ENCODE data around the gene CC2D2A. TPM values are rescaled to one million over a fixed set of nuclear protein-coding genes. Genes with fewer than 3 reads are reported as not detected.
A peak's percentile ranks its signal among the peaks of the same experiment; 100 is the strongest.

CC2D2A gene
- total RNA-seq, 2 donors from 2014 or later: not detected

GRCh38 chr4:15451181-15451865 lies 18.4 kb upstream of the CC2D2A start:
- Mint-ChIP-seq H3K4me1 (no peaks in the 10 kb centered on the region), H3K4me3 (no peak overlapping the region)

GRCh38 chr4:15451866-15452765 lies 17.6 kb upstream of the CC2D2A start:
- Mint-ChIP-seq H3K27ac (no peak overlapping the region), H3K27me3 (no peaks in the 10 kb centered on the region), H3K4me1 (no peaks in the 10 kb centered on the region), H3K36me3 (ENCODE audit: low read depth) (no peaks in the 10 kb centered on the region), H3K9me3 (no peaks in the 10 kb centered on the region), H3K4me3 (no peak overlapping the region)
- ATAC-seq (replicated peaks): no peak

More at GRCh38 chr4:15451181-15451865, 18.4 kb upstream of the CC2D2A start:
- Mint-ChIP-seq H3K36me3 (ENCODE audit: low read depth) (no peaks in the 10 kb centered on the region), H3K27me3 (no peaks in the 10 kb centered on the region), H3K9me3 (no peaks in the 10 kb centered on the region), H3K27ac (no peak overlapping the region)
- no peak for ATAC-seq (replicated peaks)

DNA sequence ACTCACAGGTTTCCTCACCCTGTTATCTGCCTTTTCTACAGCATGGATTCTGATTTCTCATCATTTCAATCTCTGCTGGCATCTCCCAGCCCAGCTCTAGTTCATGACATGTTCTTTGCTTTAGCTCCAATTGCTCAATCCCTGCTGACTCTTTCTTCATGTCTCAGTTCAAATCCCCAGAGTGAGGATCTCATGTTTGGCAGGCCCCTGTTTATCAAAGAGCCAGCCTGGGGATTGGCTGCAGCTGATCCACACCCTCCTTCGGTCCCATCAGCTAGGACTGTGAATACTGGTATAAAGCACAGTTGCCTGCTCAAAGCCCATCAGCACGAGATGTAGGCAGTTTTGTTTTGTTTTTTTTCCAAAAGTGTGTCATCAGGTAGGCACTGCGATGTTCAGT lies 14.4 kb upstream of the CC2D2A start:
- no peaks in the 10 kb centered on the region for H3K4me1 Mint-ChIP-seq
- no peak for ATAC-seq (replicated peaks)
- H3K27ac Mint-ChIP-seq: no peak overlapping the region
- H3K9me3 Mint-ChIP-seq: no peaks in the 10 kb centered on the region
- no peaks in the 10 kb centered on the region for H3K36me3 Mint-ChIP-seq (ENCODE audit: low read depth)
- H3K4me3 Mint-ChIP-seq: no peak overlapping the region
- H3K27me3 Mint-ChIP-seq: no peaks in the 10 kb centered on the region

- no peaks in the 10 kb centered on the region for H3K9me3 Mint-ChIP-seq
- no peaks in the 10 kb centered on the region for H3K27me3 Mint-ChIP-seq
- no peak for ATAC-seq (replicated peaks)
Observed at GRCh38 chr4:15457406-15458201, 12.1 kb upstream of the CC2D2A start.

GRCh38 chr4:15458616-15459015 lies 11.1 kb upstream of the CC2D2A start:
- no peak overlapping the region for H3K4me3 Mint-ChIP-seq
- H3K36me3 Mint-ChIP-seq (ENCODE audit: low read depth): no peaks in the 10 kb centered on the region
- no peak for ATAC-seq (replicated peaks)
- no peak overlapping the region for H3K27ac Mint-ChIP-seq
- no peaks in the 10 kb centered on the region for H3K9me3 Mint-ChIP-seq
- no peaks in the 10 kb centered on the region for H3K27me3 Mint-ChIP-seq
- no peaks in the 10 kb centered on the region for H3K4me1 Mint-ChIP-seq

More at GRCh38 chr4:15457406-15458201, 12.1 kb upstream of the CC2D2A start:
- no peaks in the 10 kb centered on the region for H3K4me1 Mint-ChIP-seq
- no peak overlapping the region for H3K27ac Mint-ChIP-seq
- H3K36me3 Mint-ChIP-seq (ENCODE audit: low read depth): no peaks in the 10 kb centered on the region
- no peak overlapping the region for H3K4me3 Mint-ChIP-seq

DNA sequence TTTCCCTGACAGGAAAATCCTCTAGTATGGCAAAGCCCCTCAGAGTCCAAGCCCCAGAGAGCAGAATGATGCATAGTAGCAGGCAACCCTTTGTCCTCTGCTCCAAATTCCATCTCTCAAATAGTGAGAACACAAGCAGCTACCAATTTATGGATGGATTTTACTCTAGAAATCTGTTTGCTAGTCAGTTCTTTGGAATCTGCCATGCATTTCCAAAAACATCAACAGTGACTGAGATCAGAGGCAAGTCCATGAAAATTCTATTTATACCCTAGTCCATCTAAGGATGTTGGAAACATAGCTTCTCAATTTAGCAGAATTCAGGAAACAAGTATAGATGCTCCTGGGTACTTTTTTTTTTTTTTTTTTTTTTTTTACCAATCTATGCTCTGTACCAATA lies 10.0 kb upstream of the CC2D2A start:
- Mint-ChIP-seq H3K27ac (no peak overlapping the region), H3K36me3 (ENCODE audit: low read depth) (no peaks in the 10 kb centered on the region), H3K4me1 (no peaks in the 10 kb centered on the region), H3K27me3 (no peaks in the 10 kb centered on the region), H3K9me3 (no peaks in the 10 kb centered on the region), H3K4me3 (no peak overlapping the region)
- ATAC-seq (replicated peaks): no peak

DNA sequence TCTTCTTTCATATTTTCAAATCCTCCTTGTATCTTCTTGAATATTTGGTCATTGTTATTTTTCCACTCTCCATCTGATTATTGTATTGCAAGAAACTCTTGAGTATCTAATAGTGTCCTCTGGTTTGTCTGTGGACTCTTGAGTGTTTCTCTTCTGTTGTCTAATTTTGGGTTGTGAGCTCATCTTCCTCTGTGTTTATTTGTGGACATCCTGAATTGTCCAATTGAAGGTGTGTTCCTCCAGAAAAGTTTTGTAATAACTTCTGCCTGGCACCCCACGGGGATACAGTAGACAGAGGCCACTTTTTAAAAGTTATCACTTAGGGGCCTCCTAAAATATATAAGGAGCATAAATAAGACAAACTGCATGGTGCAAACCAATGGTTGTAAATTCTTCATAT lies 3.1 kb upstream of the CC2D2A start:
- H3K4me1 Mint-ChIP-seq: peaks cover 6% of the 10 kb centered on the region
- no peaks in the 10 kb centered on the region for H3K27me3 Mint-ChIP-seq
- H3K4me3 Mint-ChIP-seq: no peak overlapping the region
- ATAC-seq (replicated peaks): no peak
- no peaks in the 10 kb centered on the region for H3K9me3 Mint-ChIP-seq
- H3K27ac Mint-ChIP-seq: no peak overlapping the region
- H3K36me3 Mint-ChIP-seq (ENCODE audit: low read depth): no peaks in the 10 kb centered on the region

- H3K36me3 Mint-ChIP-seq (ENCODE audit: low read depth): no peaks in the 10 kb centered on the region
- peaks cover 6% of the 10 kb centered on the region for H3K4me1 Mint-ChIP-seq
- H3K4me3 Mint-ChIP-seq: peak overlapping the region; percentile 71
- H3K27ac Mint-ChIP-seq: peak overlapping the region; percentile 30
- ATAC-seq (replicated peaks): no peak
- H3K27me3 Mint-ChIP-seq: no peaks in the 10 kb centered on the region
- H3K9me3 Mint-ChIP-seq: no peaks in the 10 kb centered on the region
Observed at GRCh38 chr4:15470128-15470475, 420 bp downstream of the CC2D2A start.

- ATAC-seq (replicated peaks): no peak
- H3K4me3 Mint-ChIP-seq: no peak overlapping the region
- no peaks in the 10 kb centered on the region for H3K9me3 Mint-ChIP-seq
- no peaks in the 10 kb centered on the region for H3K36me3 Mint-ChIP-seq (ENCODE audit: low read depth)
- no peaks in the 10 kb centered on the region for H3K27me3 Mint-ChIP-seq
- no peak overlapping the region for H3K27ac Mint-ChIP-seq
- H3K4me1 Mint-ChIP-seq: no peaks in the 10 kb centered on the region
Observed at GRCh38 chr4:15476396-15476795, 6.7 kb downstream of the CC2D2A start.

DNA sequence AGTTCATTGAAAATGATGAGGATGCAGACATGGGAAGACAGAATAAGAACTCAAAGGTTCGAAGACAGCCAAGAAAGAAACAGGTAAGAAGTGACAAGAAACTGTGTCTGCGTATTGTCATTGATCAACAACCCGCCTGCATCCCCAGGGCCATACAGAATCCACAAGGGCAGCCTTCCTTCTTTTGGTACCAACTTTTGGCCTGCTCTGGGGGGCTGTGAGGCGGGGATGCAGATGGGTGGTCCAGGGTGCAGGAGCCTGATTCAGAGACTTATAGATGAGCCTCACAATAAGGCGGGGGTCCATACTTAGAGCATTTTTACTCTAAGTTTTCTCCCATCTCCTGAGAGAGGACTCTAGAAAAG lies 9.0 kb downstream of the CC2D2A start:
- Mint-ChIP-seq H3K27me3 (no peaks in the 10 kb centered on the region), H3K9me3 (peaks cover under 1% of the 10 kb centered on the region), H3K4me1 (no peaks in the 10 kb centered on the region), H3K36me3 (ENCODE audit: low read depth) (no peaks in the 10 kb centered on the region), H3K4me3 (no peak overlapping the region), H3K27ac (no peak overlapping the region)
- ATAC-seq (replicated peaks): no peak

DNA sequence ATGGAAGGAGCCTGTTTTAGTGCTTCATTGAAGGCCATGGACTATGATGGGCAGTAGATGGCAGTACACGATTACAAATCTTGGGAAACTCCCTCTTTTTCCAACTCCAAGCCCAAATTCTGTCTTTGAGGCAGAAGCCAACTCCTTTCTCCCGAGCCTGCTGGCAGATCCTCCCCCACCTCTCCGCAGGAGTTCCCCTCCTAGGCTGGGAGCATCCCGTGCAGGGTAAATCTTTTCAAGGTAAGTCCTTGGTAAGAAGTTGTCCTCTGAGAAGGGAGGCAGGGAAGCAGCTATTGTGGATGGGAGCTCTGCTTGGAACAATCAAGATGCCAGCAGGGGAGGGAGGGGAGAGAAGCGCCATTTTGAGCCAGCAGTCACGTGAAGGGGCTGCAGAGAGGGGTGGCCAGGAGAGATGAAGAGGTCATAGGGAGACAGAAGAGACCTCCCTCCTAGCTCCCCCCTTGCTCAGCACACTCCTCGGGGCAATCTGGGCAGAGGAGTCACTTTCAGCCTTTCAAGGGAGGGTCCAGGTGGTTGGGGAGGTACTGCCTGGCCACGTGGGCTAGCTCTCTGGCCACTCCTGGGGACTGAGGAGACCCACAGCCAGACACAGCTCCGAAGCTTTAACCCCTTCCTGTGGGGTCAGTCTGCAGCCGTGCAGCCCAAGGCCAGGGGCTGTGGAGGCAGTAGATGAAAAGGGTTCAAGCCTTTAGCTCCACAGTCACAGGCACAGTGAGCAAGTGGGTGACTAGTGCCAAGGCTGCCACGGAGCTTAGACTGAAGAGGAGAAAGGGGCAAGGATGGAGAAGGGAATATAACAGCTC lies 9.6 kb downstream of the CC2D2A start:
- no peak overlapping the region for H3K4me3 Mint-ChIP-seq
- ATAC-seq (replicated peaks): no peak
- H3K9me3 Mint-ChIP-seq: peaks cover 5% of the 10 kb centered on the region
- H3K27ac Mint-ChIP-seq: no peak overlapping the region
- H3K4me1 Mint-ChIP-seq: no peaks in the 10 kb centered on the region
- H3K36me3 Mint-ChIP-seq (ENCODE audit: low read depth): no peaks in the 10 kb centered on the region
- no peaks in the 10 kb centered on the region for H3K27me3 Mint-ChIP-seq

DNA sequence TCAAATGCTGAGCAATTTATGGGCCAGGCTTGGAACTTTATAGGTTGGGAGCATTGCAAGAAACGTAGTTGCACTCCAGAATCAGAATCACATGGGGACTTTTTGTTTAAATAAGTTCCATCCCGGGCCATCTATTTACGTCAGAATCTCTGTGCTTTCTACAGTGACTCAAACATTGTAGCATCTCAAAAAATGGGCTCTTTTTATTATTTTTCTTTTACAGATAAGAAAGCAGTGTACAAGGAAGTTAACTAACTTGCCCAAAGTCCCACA lies 10.2 kb downstream of the CC2D2A start:
- H3K27me3 Mint-ChIP-seq: no peaks in the 10 kb centered on the region
- no peaks in the 10 kb centered on the region for H3K36me3 Mint-ChIP-seq (ENCODE audit: low read depth)
- no peaks in the 10 kb centered on the region for H3K4me1 Mint-ChIP-seq
- H3K27ac Mint-ChIP-seq: no peak overlapping the region
- H3K9me3 Mint-ChIP-seq: peaks cover 5% of the 10 kb centered on the region
- no peak for ATAC-seq (replicated peaks)
- H3K4me3 Mint-ChIP-seq: no peak overlapping the region

DNA sequence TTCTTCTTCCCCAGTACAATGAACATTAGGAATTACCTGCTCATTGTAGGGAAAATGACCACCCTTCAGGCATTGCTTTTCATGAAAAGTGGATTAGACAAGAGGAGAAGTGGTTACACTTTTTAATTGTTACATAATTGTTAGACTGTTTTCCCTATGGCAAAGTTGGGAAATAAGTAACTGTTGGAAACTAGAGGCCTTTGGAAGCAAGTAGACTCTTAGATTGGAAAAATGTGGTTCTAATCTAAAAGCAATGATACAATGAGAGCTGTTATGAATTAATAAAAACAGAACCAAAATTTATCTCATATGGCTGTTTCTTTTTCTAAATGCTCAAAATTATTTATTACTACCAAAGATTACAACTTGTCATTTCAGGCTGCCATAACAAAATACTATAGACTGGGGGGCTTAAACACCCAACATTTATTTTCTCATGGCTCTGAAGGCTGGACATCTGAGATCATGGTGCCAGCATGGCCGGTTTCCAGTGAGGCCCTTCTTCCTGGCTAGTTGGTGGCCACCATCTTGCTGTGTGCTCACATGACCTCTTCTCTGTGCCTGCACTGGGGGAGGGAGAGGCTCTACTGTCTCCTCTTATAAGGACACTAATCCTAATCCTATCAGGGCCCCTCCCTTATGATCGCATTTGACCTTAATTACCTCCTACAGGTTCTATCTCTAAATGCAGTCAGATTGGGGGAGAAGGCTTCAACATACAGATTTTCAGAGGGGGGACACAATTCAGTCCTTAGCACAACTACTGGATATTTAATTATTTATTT lies 12.5 kb downstream of the CC2D2A start:
- Mint-ChIP-seq H3K27me3 (no peaks in the 10 kb centered on the region), H3K9me3 (peaks cover 5% of the 10 kb centered on the region), H3K4me3 (no peak overlapping the region), H3K4me1 (no peaks in the 10 kb centered on the region), H3K36me3 (ENCODE audit: low read depth) (no peaks in the 10 kb centered on the region), H3K27ac (no peak overlapping the region)
- no peak for ATAC-seq (replicated peaks)

- no peaks in the 10 kb centered on the region for H3K4me1 Mint-ChIP-seq
- no peak overlapping the region for H3K4me3 Mint-ChIP-seq
- peaks cover 10% of the 10 kb centered on the region for H3K9me3 Mint-ChIP-seq
- H3K36me3 Mint-ChIP-seq (ENCODE audit: low read depth): no peaks in the 10 kb centered on the region
- H3K27ac Mint-ChIP-seq: no peak overlapping the region
- ATAC-seq (replicated peaks): no peak
- no peaks in the 10 kb centered on the region for H3K27me3 Mint-ChIP-seq
Observed at GRCh38 chr4:15482842-15483241, 13.2 kb downstream of the CC2D2A start.
